ENCODE measurements around the gene CFAP161.

Gene CFAP161

DNA sequence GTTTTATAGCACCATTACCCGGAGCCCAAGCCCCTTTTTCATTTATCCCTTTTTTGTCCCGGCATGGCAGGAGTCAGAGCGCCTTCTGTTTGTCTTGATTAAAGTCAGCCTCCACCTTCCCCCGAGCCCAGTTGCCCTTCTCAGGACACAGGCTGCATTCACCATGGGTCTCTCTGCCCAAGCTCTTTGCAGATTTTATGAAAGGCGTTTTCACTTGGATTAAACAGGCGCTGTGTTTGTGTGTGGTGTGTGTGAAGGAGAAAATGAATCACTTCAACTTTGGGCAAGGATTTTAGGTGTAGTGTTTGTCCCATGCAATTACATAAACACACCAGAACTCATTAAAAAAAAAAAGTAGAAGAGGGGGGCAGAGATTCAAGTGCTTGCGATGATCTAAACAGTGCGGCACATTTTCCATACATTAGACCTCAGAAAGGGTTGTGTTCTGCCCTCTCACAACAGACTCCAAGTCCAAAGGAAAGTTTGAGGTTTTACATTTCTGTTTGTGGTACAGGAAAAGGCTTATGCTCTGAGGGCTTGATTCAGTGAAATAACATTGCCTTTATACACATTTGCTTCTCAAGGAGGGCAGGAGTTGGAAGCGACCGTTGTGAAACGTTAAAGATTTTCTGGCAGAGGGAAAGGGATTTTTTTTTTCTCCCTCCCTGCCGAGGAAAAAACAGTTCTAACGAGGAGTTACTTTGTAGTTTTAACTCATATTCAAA lies 48.1 kb downstream of the CFAP161 start:
- DNase-seq (ENCODE audit: low read depth in 1 of 2, low spot score in 1 of 2), result no peak

GRCh38 chr15:81182756-81183438 lies 48.8 kb downstream of the CFAP161 start:
- no peak for DNase-seq (ENCODE audit: low read depth in 1 of 2, low spot score in 1 of 2)

GRCh38 chr15:81183439-81183775 lies 49.3 kb downstream of the CFAP161 start:
- no peak for DNase-seq (ENCODE audit: low read depth in 1 of 2, low spot score in 1 of 2)

DNA sequence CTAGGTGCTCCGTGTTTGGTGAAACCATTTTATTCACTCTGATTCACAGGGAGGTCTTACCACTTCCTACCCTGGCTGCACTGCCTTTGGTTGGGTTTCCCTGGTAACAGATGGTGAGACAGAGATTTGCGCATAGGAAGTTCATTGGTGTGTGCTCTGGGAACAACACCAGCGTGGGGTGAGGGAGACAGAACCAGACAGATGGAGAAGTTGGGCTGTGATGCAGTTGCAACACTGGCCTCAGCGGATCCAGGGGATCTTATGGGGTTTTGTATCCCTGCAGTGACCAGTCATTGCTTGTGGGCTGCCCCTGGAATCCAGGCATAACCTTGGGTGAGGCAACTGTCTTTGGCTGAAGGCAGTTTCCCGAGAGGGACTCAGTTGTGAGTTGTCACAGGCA lies 50.1 kb downstream of the CFAP161 start:
- DNase-seq (ENCODE audit: low read depth in 1 of 2, low spot score in 1 of 2), result no peak

DNA sequence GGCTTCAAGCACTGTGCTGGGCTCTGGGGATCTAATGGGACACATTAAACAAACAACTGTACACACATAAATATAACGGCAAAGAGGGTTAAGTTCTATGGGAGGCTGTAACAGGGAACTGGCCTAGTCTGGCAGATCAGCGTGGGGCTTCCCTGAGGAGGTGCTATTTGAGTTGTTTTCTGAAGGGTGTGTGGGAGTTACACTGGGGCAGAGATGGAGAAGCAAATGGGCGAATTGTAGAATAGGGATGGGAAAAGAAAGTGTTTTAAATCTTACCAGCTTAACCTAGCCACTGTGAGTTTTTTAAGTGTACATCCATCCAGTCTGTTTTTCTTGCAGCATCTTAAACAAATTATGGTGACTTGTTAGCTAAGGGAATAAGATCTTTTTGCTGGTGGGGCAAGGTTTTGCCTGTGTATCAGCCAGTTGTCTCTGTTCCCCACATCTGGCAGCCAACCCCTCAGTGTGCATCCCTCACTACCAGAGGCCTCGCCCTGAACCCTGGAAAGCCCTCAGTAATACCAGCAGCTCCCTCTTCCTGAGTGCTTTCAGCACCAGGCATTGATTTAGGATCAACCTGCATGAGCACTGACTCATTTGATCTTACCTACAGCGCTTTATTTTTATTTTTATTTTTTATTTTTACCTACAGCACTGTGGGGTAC lies 51.7 kb downstream of the CFAP161 start:
- DNase-seq (ENCODE audit: low read depth in 1 of 2, low spot score in 1 of 2), result no peak

GRCh38 chr15:81188354-81188753 lies 54.3 kb downstream of the CFAP161 start:
- no peak for DNase-seq (ENCODE audit: low read depth in 1 of 2, low spot score in 1 of 2)

- no peak for DNase-seq (ENCODE audit: low read depth in 1 of 2, low spot score in 1 of 2)
These were observed 55.7 kb downstream of the CFAP161 start for GRCh38 chr15:81189583-81190283.

DNA sequence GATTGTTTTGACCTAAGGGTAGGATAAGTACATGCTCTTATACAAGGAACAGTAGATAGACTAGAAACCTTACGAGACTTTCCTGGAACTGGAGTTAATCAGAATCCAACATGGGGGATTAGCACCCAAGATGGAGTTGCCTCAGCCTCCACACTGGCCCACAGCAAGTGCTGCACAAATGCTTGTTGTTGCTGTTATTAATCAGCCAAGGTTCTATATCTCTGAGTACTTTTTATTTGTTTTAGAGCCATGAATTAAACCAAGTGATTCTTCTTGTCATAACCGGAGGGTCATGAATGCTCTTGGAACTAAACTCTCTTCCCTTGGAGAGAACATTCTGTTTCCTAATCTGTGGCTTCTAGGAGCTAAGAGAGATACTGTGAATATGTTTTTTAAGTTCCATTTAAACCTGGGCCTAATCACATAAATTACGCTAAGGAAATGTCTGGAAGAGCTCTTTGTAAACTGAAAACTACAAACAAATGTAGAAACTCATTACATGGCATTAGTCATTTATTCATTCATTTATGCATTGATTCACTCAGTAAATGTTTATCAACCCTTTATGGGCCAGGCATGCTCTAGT lies 56.9 kb downstream of the CFAP161 start:
- no peak for DNase-seq (ENCODE audit: low read depth in 1 of 2, low spot score in 1 of 2)

- DNase-seq (ENCODE audit: low read depth in 1 of 2, low spot score in 1 of 2), result no peak
These were observed 57.6 kb downstream of the CFAP161 start for GRCh38 chr15:81191701-81192100.

GRCh38 chr15:81194723-81195122 lies 60.7 kb downstream of the CFAP161 start:
- no peak for DNase-seq (ENCODE audit: low read depth in 1 of 2, low spot score in 1 of 2)

DNA sequence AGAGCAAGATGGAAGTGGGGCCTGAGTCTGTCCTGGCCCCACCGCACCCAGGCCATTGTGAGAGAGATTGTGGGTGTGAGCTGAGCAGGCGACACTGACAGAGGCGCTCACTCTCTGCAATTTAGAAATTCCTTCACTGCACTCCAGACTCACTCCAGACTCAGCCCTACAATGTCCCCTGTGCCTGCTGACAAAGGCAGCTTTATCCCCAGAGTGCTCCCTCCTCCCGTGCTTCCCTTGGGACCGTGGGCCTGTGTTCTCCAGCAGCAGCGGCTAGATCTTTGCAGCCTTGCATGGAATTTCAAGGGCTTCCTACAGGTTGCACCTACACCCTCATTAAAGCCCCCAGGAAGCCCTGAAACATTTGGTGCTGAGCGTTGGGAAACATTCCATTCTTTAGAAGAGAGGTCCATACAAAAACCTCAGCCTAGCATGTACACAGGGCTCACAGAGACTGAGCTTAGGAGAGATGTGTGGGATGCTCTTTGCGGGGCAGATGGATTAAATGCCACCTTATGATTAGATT lies 61.3 kb downstream of the CFAP161 start:
- DNase-seq (ENCODE audit: low read depth in 1 of 2, low spot score in 1 of 2), result no peak

DNA sequence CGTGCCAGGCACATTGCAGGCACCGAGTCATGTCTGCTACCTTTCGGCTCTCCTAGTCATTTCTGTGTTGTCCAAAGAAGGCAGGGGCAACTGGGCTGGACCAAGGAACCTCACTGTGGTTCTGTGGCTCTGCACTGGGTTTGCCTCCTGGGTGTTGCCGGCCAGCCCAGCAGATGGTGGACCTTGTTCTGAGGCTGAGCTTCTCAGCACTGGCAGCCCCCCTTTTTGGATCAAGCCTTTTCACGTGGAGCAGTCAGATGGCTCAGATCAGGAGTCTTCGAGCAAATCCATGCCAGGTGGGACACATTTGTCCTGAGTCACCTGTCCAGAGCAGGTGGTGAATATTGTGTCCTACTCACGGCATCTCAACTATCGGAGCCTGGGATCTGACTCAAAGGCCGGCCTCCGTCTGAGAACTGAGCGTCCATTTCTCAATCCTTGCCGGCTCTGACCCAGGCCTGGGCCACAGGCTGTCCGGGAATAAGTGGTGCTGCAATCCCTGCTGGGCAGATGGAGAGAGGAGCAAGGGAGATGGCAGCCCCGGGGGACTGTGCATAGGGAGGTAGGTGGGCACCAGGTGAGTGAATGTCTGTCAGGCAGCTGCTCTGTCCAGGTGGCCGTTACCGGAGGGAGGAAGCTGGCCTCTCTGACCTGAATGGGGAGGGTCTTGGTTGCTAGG lies 62.6 kb downstream of the CFAP161 start, which contains the start of gene IL16:
IL16 (plus strand) TSS at position 304 of the 679 bp plus-strand sequence. CDS start 28,521 bp downstream, outside the sequence.
- no peak for DNase-seq (ENCODE audit: low read depth in 1 of 2, low spot score in 1 of 2)

GRCh38 chr15:81197255-81197630 lies 63.2 kb downstream of the CFAP161 start:
- DNase-seq (ENCODE audit: low read depth in 1 of 2, low spot score in 1 of 2), result no peak

GRCh38 chr15:81197688-81198281 lies 63.7 kb downstream of the CFAP161 start:
- no peak for DNase-seq (ENCODE audit: low read depth in 1 of 2, low spot score in 1 of 2)

All from activated CD4-positive, alpha-beta T cell treated with anti-CD3 and anti-CD28 coated beads, Interleukin-2, amount 50 U/mL, for 24 hours (primary cell).